Bronchial epithelial cell (primary cell): Measurements from ENCODE around the gene RFESD. TPM values are rescaled to one million over a fixed set of nuclear protein-coding genes. Genes with fewer than 3 reads are reported as not detected.
"Not testable (repeated sequence)": the region's sequence is repeated elsewhere in the genome, so short reads cannot be mapped to it uniquely, and the experiment has no call there.

Source experiments
- DNase-seq: peaks from one replicate; pipeline ENCODE4 v3.0.0-alpha.2; 2010; ENCODE audit warnings: low read depth
- FAIRE-seq: peaks from 2 replicates; lab custom pipeline; 2011; peaks lifted over from hg19 to GRCh38; lab: Jason Lieb, UNC
- H3K27me3 ChIP-seq: 2 replicates; pipeline ENCODE4 v1.5.1; 2011; ENCODE audit warnings: low read length; ENCODE audit not compliant: control insufficient read depth, insufficient read depth
- H3K36me3 ChIP-seq: 2 replicates; pipeline ENCODE4 v1.5.1; 2011; ENCODE audit warnings: low read length; ENCODE audit not compliant: control insufficient read depth, insufficient read depth
- H3K4me3 ChIP-seq: 2 replicates; pipeline ENCODE4 v1.5.1; 2011; ENCODE audit warnings: mild to moderate bottlenecking, low read depth, low read length, control low read depth
- CTCF ChIP-seq: IDR thresholded peaks from 2 replicates; pipeline ENCODE4 v1.5.1; 2011; ENCODE audit warnings: mild to moderate bottlenecking, moderate library complexity, low read length, control low read depth, inconsistent platforms; ENCODE audit not compliant: insufficient read depth, severe bottlenecking
- total RNA-seq: library from RNA; depleted of rRNA; stranded (reverse); fragments of >200 nt; gene quantifications from 2 replicates; pipeline ENCODE4 v1.2.1, GENCODE V29; 2014

RFESD gene
- total RNA-seq, 1 donor from 2014 or later: 1.6 TPM

DNA sequence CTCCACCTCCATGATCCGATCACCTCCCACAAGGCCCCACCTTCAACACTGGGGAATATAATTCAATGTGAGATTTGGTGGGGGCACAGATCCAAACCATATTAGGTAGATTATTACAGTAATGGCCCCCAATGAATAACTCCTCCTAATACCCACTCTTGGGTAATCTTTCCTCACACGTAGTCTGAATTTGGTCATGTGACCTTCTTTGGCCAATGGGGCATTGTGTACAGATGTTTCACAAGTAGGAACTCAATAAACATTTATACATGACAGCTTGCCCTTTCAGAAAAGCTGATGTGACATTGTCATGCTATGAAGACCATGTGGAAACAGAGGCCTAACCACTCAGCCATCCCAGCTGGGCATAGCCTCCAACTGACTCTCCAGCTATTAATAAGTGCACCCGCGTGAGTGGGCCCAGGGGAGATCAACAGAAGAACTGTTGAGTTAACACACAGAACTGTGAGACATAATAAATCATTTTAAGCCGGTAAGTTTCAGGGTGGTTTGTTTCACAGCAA is 16.1 kb upstream of the RFESD start:
- Histone ChIP-seq H3K27me3 (no peaks in the 10 kb centered on the region), H3K4me3 (no peak overlapping the region), H3K36me3 (no peaks in the 10 kb centered on the region)
- no peak for FAIRE-seq
- TF ChIP-seq CTCF: no peak
- DNase-seq: no peak

GRCh38 chr5:95631255-95631958 is 15.2 kb upstream of the RFESD start:
- Histone ChIP-seq H3K27me3 (no peaks in the 10 kb centered on the region), H3K4me3 (no peak overlapping the region), H3K36me3 (no peaks in the 10 kb centered on the region)
- no peak for TF ChIP-seq CTCF
- no peak for FAIRE-seq
- DNase-seq: peak; percentile 70

DNA sequence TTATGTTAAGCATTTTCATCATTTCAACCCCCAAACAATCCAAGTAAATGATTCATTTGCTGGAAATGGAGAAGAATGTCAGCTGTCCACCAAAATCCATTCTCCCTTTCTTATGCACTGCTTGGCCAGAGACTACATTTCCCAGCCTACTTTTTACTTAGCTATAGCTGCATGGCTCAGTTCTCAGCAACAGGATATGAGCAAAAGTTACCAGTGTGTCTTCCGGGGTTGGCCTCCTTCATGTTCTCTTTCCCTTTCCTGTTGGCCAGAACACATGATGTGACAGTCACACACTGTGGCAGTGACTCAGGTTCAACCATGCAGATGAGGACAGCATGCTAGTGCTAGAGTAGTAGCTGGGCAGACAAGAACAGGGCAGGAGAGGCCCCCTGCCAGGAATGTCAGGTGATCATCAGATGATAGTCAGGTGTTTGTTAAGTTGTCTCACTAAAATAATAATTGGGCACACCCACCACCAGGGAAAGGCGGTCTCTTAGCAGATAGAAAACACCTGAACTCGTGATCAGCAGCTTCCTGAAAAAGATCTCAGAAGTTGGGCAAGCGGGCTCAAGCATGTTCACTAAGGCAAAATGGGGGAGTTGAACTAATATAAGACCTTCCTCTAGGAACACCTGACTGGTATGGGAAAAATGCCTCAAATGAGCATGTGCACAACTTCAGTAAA is 14.4 kb upstream of the RFESD start:
- DNase-seq: peak; percentile 70
- no peak for FAIRE-seq

GRCh38 chr5:95632942-95633341 is 13.6 kb upstream of the RFESD start:
- H3K27me3 ChIP-seq, DNase-seq, FAIRE-seq, H3K36me3 ChIP-seq, H3K4me3 ChIP-seq: not testable (repeated sequence)

More for the DNA sequence above, 14.4 kb upstream of the RFESD start:
- no peak for TF ChIP-seq CTCF
- H3K4me3 ChIP-seq: no peak overlapping the region
- no peaks in the 10 kb centered on the region for H3K27me3 ChIP-seq
- H3K36me3 ChIP-seq: no peaks in the 10 kb centered on the region

DNA sequence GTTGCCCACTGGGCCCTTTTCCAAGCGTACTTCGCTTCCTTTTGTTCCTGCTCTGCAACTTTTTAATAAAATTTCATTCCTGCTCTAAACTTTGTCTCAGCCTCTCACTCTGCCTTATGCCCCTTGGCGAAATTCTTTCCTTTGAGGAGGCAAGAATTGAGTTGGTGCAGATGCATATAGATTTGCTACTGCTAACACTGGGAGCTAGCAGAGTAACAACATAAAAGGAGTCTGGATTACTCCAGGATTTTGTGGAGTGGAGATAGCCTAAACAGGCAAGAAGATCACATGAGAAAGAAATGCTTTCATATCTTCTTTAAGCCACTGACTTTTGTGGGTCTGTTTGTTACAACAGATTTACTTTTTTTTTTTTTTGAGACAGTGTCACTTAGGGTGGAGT is 12.9 kb upstream of the RFESD start:
- Histone ChIP-seq H3K36me3 (no peaks in the 10 kb centered on the region), H3K27me3 (no peaks in the 10 kb centered on the region), H3K4me3 (no peak overlapping the region)
- DNase-seq: no peak
- FAIRE-seq: no peak
- TF ChIP-seq CTCF: no peak

GRCh38 chr5:95634081-95634480 is 12.5 kb upstream of the RFESD start:
- no peak for DNase-seq
- TF ChIP-seq CTCF: no peak
- H3K4me3 ChIP-seq: no peak overlapping the region
- FAIRE-seq: no peak
- no peaks in the 10 kb centered on the region for H3K36me3 ChIP-seq
- no peaks in the 10 kb centered on the region for H3K27me3 ChIP-seq
